SK-N-SH treated with all-trans-retinoic acid at 6 μM for 48 hours (cell line): ENCODE results near the gene SBF2.

ENCODE experiments used
- ATAC-seq: fragments of 200-7000 bp; cut with Tn5 transposase; 3 replicates; pipeline ENCODE4 v1.9.1; 2020; ENCODE audit warnings: mild to moderate bottlenecking, moderate library complexity
- ARNTL ChIP-seq: fragments of 450-650 bp; formaldehyde crosslinking; IDR thresholded peaks from 2 replicates; pipeline ENCODE4 v1.5.0; 2020; ENCODE audit warnings: low read depth, mild to moderate bottlenecking, moderate library complexity, borderline replicate concordance
- BACH2 ChIP-seq: fragments of 250-450 bp; sonication (Bioruptor Pico); IDR thresholded peaks from 2 replicates; pipeline ENCODE4 v1.9.0; 2021; ENCODE audit warnings: mild to moderate bottlenecking, borderline replicate concordance
- CSDC2 ChIP-seq: fragments of 250-450 bp; sonication (Bioruptor Pico); IDR thresholded peaks from 2 replicates; pipeline ENCODE4 v1.5.0; 2020; ENCODE audit warnings: mild to moderate bottlenecking, moderate library complexity
- ESRRG ChIP-seq: fragments of 250-450 bp; sonication (Bioruptor Pico); IDR thresholded peaks from 2 replicates; pipeline ENCODE4 v1.6.1; 2021; ENCODE audit warnings: mild to moderate bottlenecking
- ISL1 ChIP-seq: fragments of 250-450 bp; sonication (Bioruptor Pico); IDR thresholded peaks from 2 replicates; pipeline ENCODE4 v2.1.2; 2022; ENCODE audit warnings: mild to moderate bottlenecking, moderate library complexity
- OSR1 ChIP-seq: fragments of 250-450 bp; sonication (Bioruptor Pico); IDR thresholded peaks from 2 replicates; pipeline ENCODE4 v1.8.0; 2022; ENCODE audit warnings: moderate library complexity, mild to moderate bottlenecking, inconsistent platforms
- POU6F1 ChIP-seq: fragments of 250-450 bp; sonication (Bioruptor Pico); IDR thresholded peaks from 2 replicates; pipeline ENCODE4 v1.8.0; 2021; ENCODE audit warnings: low read depth, mild to moderate bottlenecking, moderate library complexity, borderline replicate concordance
- PPARA ChIP-seq: fragments of 250-450 bp; sonication (Bioruptor Pico); IDR thresholded peaks from 2 replicates; pipeline ENCODE4 v1.5.0; 2020; ENCODE audit warnings: mild to moderate bottlenecking, borderline replicate concordance
- RARB ChIP-seq: fragments of 250-450 bp; sonication (Bioruptor Pico); IDR thresholded peaks from 2 replicates; pipeline ENCODE4 v1.8.0; 2021; ENCODE audit warnings: mild to moderate bottlenecking, moderate library complexity
- SNAI2 ChIP-seq: fragments of 250-450 bp; sonication (Bioruptor Pico); IDR thresholded peaks from 2 replicates; pipeline ENCODE4 v1.5.0; 2020; ENCODE audit warnings: mild to moderate bottlenecking, moderate library complexity
- TCF4 ChIP-seq: fragments of 250-450 bp; sonication (Bioruptor Pico); IDR thresholded peaks from 2 replicates; pipeline ENCODE4 v1.8.0; 2021; ENCODE audit warnings: mild to moderate bottlenecking, moderate library complexity, borderline replicate concordance
- TOX ChIP-seq: fragments of 250-450 bp; sonication (Bioruptor Pico); IDR thresholded peaks from 2 replicates; pipeline ENCODE4 v1.8.0; 2021; ENCODE audit warnings: mild to moderate bottlenecking, moderate library complexity, borderline replicate concordance
- TSHZ2 ChIP-seq: fragments of 250-450 bp; sonication (Bioruptor Pico); IDR thresholded peaks from 2 replicates; pipeline ENCODE4 v1.5.0; 2020; ENCODE audit warnings: mild to moderate bottlenecking, moderate library complexity
- ZC3H10 ChIP-seq: fragments of 250-450 bp; sonication (Bioruptor Pico); IDR thresholded peaks from 2 replicates; pipeline ENCODE4 v1.5.1; 2021; ENCODE audit warnings: mild to moderate bottlenecking, moderate library complexity
- ZFP30 ChIP-seq: fragments of 450-650 bp; formaldehyde crosslinking; IDR thresholded peaks from 2 replicates; pipeline ENCODE4 v1.5.0; 2022; ENCODE audit warnings: mild to moderate bottlenecking, moderate library complexity
- ZNF565 ChIP-seq: fragments of 450-650 bp; formaldehyde crosslinking; conservative IDR thresholded peaks from 2 replicates; pipeline ENCODE4 v1.5.0; 2020; ENCODE audit warnings: low read depth, mild to moderate bottlenecking, moderate library complexity
- ZNF70 ChIP-seq: fragments of 450-650 bp; formaldehyde crosslinking; IDR thresholded peaks from 2 replicates; pipeline ENCODE4 v1.5.0; 2020; ENCODE audit warnings: mild to moderate bottlenecking, moderate library complexity
- ZNF8 ChIP-seq: fragments of 450-650 bp; formaldehyde crosslinking; IDR thresholded peaks from 2 replicates; pipeline ENCODE4 v1.5.0; 2020; ENCODE audit warnings: mild to moderate bottlenecking, moderate library complexity
- TF ChIP-seq, protein P1 (sequence below): fragments of 250-450 bp; sonication (Bioruptor Pico); IDR thresholded peaks from 2 replicates; pipeline ENCODE4 v1.8.0; 2020; ENCODE audit warnings: mild to moderate bottlenecking, moderate library complexity, borderline replicate concordance
- TF ChIP-seq, protein P2 (sequence below): fragments of 250-450 bp; sonication (Bioruptor Pico); IDR thresholded peaks from 2 replicates; pipeline ENCODE4 v1.5.1; 2021; ENCODE audit warnings: mild to moderate bottlenecking, moderate library complexity

SBF2 gene

GRCh38 chr11:10303558-10304363 is 9.7 kb upstream of the SBF2 start:
- no peak for TF ChIP-seq OSR1 (CRISPR knock-in tag)
- no peak for TF ChIP-seq ZC3H10 (CRISPR knock-in tag)
- no peak for ATAC-seq

GRCh38 chr11:10302744-10303557 is 8.9 kb upstream of the SBF2 start:
- TF ChIP-seq ZNF565 (CRISPR knock-in tag) = no peak
- 0 out of 2 replicates have a peak, but pooled peaks have one; percentile 5 for TF ChIP-seq ZNF70 (CRISPR knock-in tag)
- TF ChIP-seq, protein P1, sequence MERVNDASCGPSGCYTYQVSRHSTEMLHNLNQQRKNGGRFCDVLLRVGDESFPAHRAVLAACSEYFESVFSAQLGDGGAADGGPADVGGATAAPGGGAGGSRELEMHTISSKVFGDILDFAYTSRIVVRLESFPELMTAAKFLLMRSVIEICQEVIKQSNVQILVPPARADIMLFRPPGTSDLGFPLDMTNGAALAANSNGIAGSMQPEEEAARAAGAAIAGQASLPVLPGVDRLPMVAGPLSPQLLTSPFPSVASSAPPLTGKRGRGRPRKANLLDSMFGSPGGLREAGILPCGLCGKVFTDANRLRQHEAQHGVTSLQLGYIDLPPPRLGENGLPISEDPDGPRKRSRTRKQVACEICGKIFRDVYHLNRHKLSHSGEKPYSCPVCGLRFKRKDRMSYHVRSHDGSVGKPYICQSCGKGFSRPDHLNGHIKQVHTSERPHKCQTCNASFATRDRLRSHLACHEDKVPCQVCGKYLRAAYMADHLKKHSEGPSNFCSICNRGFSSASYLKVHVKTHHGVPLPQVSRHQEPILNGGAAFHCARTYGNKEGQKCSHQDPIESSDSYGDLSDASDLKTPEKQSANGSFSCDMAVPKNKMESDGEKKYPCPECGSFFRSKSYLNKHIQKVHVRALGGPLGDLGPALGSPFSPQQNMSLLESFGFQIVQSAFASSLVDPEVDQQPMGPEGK (CRISPR knock-in tag) = 0 out of 2 replicates have a peak, but pooled peaks have one; percentile 20
- peak; percentile 16 for ATAC-seq

GRCh38 chr11:10302359-10302743 is 8.3 kb upstream of the SBF2 start:
- ATAC-seq = peak; percentile 9
- TF ChIP-seq RARB (CRISPR knock-in tag) (no peak), ZNF8 (no peak), ZFP30 (no peak), POU6F1 (CRISPR knock-in tag) (no peak), SNAI2 (no peak)

DNA sequence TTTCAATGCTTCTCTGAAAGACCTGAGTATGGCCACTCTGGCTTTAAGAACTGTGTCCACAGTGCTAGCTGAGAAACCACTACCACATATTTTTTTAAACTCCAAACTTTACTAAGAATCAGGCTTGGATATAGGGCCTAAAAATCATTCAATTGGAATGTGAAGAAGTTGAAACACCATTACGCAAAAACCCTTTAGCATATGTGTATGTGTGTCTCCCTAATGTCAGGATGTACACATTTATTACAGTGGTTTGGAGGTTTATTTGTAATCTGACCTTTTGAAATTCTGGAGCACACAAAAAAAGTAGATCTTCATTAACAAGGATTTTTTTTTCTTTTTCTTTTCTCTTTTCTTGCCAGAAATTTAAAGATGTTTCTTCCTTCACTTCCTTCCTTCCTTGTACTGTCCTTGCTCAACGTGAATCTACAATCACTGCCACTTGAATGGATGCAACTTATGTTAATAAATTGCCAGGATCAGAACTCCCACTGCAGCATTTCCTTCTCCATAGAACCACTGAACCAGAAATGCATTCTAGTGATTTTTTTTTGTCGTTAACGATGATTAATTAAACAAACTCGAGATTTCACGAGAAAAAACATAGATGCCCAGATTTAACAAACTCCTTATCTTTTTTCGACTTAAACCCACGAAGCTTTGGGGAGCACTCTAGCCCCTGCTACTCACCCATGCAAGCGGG is 7.8 kb upstream of the SBF2 start:
- ATAC-seq = no peak
- TF ChIP-seq BACH2 (CRISPR knock-in tag) = no peak
- no peak for TF ChIP-seq TOX (CRISPR knock-in tag)
- no peak for TF ChIP-seq ARNTL (CRISPR knock-in tag)
- TF ChIP-seq, protein P2, sequence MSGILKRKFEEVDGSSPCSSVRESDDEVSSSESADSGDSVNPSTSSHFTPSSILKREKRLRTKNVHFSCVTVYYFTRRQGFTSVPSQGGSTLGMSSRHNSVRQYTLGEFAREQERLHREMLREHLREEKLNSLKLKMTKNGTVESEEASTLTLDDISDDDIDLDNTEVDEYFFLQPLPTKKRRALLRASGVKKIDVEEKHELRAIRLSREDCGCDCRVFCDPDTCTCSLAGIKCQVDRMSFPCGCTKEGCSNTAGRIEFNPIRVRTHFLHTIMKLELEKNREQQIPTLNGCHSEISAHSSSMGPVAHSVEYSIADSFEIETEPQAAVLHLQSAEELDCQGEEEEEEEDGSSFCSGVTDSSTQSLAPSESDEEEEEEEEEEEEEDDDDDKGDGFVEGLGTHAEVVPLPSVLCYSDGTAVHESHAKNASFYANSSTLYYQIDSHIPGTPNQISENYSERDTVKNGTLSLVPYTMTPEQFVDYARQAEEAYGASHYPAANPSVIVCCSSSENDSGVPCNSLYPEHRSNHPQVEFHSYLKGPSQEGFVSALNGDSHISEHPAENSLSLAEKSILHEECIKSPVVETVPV = no peak
- TF ChIP-seq ZFP30 = no peak
- no peak for TF ChIP-seq PPARA (CRISPR knock-in tag)
- TF ChIP-seq CSDC2 = no peak

GRCh38 chr11:10298342-10298741 is 4.3 kb upstream of the SBF2 start:
- TF ChIP-seq ISL1 (CRISPR knock-in tag) (no peak), TSHZ2 (CRISPR knock-in tag) (no peak), TCF4 (CRISPR knock-in tag) (no peak), ZC3H10 (CRISPR knock-in tag) (no peak), ZNF8 (no peak), ESRRG (CRISPR knock-in tag) (no peak)
- TF ChIP-seq, protein P2 = no peak
- no peak for ATAC-seq
